ENCODE measurements around the gene SELP. TPM values are rescaled to one million over a fixed set of nuclear protein-coding genes. Genes with fewer than 3 reads are reported as not detected.

The SELP gene
- total RNA-seq (2022; extraction: Qiagen RNA extraction; ENCODE audit: low read depth): not detected in 5 replicates

GRCh38 chr1:169630006-169630405, at the start of gene SELP:
Gene SELP, minus strand, starts transcription at chr1:169630124. Its CDS starts 50 bp downstream, at chr1:169630074.

GRCh38 chr1:169586395-169587255, 43.3 kb downstream of the SELP start, which contains the start of gene F5:
Gene F5, minus strand, starts transcription at chr1:169586481. Its CDS starts 95 bp downstream, at chr1:169586386.

Other genes starting within 250 kb of the SELP start
- 0.14 to 0.53 TPM (median 0.18 TPM) in 4 of 5 replicates, not detected in the other for gene CCDC181, start 202.7 kb downstream of the SELP start, total RNA-seq (2022; extraction: Qiagen RNA extraction; ENCODE audit: low read depth)
- 7.3 to 15.2 TPM (median 12.9 TPM) in 5 replicates for gene SLC19A2, start 144.2 kb downstream of the SELP start, total RNA-seq (2022; extraction: Qiagen RNA extraction; ENCODE audit: low read depth)
- gene F5, start 43.6 kb downstream of the SELP start, total RNA-seq (2022; extraction: Qiagen RNA extraction; ENCODE audit: low read depth): 0.05 to 0.23 TPM (median 0.09 TPM) in 5 replicates
- 0.19 to 0.45 TPM (median 0.22 TPM) in 4 of 5 replicates, not detected in the other for gene SELL, start 81.5 kb upstream of the SELP start, total RNA-seq (2022; extraction: Qiagen RNA extraction; ENCODE audit: low read depth)
- not detected in 5 replicates for gene SELE, start 104.0 kb upstream of the SELP start, total RNA-seq (2022; extraction: Qiagen RNA extraction; ENCODE audit: low read depth)
- gene METTL18, start 164.8 kb upstream of the SELP start, total RNA-seq (2022; extraction: Qiagen RNA extraction; ENCODE audit: low read depth): 3.4 to 8.7 TPM (median 5.3 TPM) in 5 replicates

Measured in A549 treated with ZK216348 at 1 μM for 4 hours (cell line).